Diencephalon (tissue), 1 donor: ENCODE data around the gene SEC24D. TPM values are rescaled to one million over a fixed set of nuclear protein-coding genes. Genes with fewer than 3 reads are reported as not detected.

Source experiments
- total RNA-seq: library from RNA; depleted of rRNA; stranded (reverse); fragments of >200 nt; gene quantifications from one replicate; pipeline ENCODE4 v1.2.3, GENCODE V29; 2014

SEC24D gene, protein sequence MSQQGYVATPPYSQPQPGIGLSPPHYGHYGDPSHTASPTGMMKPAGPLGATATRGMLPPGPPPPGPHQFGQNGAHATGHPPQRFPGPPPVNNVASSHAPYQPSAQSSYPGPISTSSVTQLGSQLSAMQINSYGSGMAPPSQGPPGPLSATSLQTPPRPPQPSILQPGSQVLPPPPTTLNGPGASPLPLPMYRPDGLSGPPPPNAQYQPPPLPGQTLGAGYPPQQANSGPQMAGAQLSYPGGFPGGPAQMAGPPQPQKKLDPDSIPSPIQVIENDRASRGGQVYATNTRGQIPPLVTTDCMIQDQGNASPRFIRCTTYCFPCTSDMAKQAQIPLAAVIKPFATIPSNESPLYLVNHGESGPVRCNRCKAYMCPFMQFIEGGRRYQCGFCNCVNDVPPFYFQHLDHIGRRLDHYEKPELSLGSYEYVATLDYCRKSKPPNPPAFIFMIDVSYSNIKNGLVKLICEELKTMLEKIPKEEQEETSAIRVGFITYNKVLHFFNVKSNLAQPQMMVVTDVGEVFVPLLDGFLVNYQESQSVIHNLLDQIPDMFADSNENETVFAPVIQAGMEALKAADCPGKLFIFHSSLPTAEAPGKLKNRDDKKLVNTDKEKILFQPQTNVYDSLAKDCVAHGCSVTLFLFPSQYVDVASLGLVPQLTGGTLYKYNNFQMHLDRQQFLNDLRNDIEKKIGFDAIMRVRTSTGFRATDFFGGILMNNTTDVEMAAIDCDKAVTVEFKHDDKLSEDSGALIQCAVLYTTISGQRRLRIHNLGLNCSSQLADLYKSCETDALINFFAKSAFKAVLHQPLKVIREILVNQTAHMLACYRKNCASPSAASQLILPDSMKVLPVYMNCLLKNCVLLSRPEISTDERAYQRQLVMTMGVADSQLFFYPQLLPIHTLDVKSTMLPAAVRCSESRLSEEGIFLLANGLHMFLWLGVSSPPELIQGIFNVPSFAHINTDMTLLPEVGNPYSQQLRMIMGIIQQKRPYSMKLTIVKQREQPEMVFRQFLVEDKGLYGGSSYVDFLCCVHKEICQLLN
- total RNA-seq, result 8.3 TPM

DNA sequence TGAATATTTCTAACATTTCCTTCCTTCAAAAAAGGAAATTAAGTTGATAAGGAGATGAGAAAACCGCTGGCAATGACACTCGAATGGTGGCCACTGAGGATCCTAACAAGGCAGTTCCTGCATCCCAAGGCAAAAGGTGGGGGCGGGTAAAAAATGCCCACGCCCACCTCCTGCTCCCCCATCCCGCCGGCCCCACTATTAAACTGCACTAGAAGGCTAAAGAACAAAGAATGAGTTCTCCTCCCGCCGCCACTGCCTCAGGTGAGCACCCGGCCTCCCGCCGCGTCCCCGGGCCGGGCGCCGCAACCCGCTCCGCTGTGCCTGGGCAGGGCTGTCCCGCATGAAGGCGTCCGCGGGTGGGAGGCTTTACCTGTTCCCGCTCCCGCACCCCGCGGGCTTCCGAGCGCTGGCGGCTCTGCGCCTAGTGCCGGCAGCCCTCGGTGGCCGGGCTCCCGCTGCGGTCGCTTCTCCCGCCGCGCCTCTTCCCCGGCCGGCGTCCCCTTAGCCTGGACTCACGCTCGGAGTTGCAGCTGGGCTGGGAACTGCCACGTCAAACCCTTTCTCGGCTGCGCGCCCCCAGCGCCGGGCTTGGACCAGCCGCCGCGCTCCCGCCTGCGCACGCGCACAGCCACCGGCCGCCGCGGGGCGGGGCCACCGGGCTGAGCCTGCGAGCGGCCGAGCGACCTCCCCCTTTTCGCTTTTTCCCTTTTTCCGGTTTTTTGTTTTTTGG is at the start of gene SEC24D:
SEC24D (minus strand) TSS at position 556 of the 730 bp plus-strand sequence. CDS start 2,430 bp downstream, outside the sequence.

DNA sequence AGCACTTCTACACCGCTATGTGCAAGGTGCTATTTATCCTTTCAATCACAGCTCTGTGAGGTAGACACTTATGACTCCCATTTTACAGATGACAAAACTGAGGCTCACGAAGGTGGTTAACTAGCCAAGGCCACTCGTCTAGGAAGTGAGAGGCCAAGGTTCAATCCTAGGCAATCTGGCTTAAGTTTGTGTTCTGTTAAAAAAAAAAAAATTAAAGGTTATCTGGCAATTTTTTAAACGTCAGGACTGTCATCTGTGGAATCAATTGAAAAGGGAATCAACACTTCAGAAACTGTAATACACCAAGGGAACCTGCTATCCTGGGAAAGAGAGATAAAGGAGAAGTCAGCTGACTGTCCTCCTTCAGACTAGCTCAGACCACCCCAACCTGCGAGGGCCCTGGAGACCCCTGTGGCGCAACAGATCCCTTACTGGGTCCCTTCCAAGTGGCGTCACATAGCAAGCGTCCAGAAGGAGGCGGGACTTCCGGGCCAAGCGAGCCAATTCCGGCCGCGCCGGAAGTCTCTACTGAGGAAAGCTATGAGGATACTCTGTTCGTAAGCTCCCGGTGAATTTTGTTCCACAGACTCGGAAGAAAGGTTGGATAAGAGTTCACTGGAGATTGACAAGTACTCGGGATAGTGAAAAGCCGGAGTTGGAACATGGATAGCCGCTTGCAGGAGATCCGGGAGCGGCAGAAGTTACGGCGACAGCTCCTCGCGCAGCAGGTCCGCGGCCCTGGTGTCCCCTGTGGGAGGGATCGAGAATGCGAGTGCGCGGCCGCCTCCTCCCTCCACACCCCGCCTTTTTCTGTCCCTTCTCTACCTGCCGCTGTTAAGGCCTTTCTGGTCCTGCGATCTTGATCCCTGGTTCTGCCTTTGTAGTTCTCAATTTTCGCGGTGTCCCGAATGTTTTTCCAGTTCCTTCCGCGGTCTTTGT is 150.8 kb downstream of the SEC24D start, which contains the start of gene METTL14:
METTL14 (plus strand) TSS at position 520 of the 939 bp plus-strand sequence; CDS start at position 663, 143 bp downstream.

Other genes with a start within 250 kb of the SEC24D start
- gene METTL14, start 150.7 kb downstream of the SEC24D start, total RNA-seq, result 20.1 TPM
- 8.1 TPM for gene SYNPO2, start 52.7 kb upstream of the SEC24D start, total RNA-seq